Keratinocyte (primary cell): Measurements from ENCODE around the gene FASN. TPM values are rescaled to one million over a fixed set of nuclear protein-coding genes. Genes with fewer than 3 reads are reported as not detected.
A peak's percentile ranks its signal among the peaks of the same experiment; 100 is the strongest.

Source experiments
- DNase-seq: peaks from one replicate; pipeline ENCODE4 v3.0.0-alpha.2; 2011; ENCODE audit warnings: low read depth, missing footprints, low spot score
- FAIRE-seq: peaks from 2 replicates; lab custom pipeline; 2011; peaks lifted over from hg19 to GRCh38; lab: Jason Lieb, UNC
- H2AFZ ChIP-seq: 2 replicates; pipeline ENCODE4 v1.6.0; 2012; ENCODE audit warnings: low read length, control low read depth, inconsistent platforms; ENCODE audit not compliant: control insufficient read depth
- H3K27ac ChIP-seq: 2 replicates; pipeline ENCODE4 v1.5.1; 2011; ENCODE audit warnings: low read length; ENCODE audit not compliant: control insufficient read depth, insufficient read depth
- H3K27me3 ChIP-seq: 3 replicates; pipeline ENCODE4 v1.6.0; 2011; ENCODE audit warnings: low read length; ENCODE audit not compliant: control insufficient read depth, insufficient read depth; ENCODE audit errors: extremely low read depth
- H3K36me3 ChIP-seq, 2 experiments: 2 replicates in 1 of 2; 3 replicates in 1 of 2; pipeline ENCODE4 v1.5.1; 2011; ENCODE audit warnings: low read length in 2 of 2, mild to moderate bottlenecking in 1 of 2; ENCODE audit not compliant: control insufficient read depth in 2 of 2, insufficient read depth in 2 of 2; ENCODE audit errors: extremely low read depth in 1 of 2
- H3K4me1 ChIP-seq: 3 replicates; pipeline ENCODE4 v1.5.1; 2011; ENCODE audit warnings: low read length; ENCODE audit not compliant: control insufficient read depth, insufficient read depth; ENCODE audit errors: extremely low read depth
- H3K4me2 ChIP-seq: 3 replicates; pipeline ENCODE4 v1.6.0; 2011; ENCODE audit warnings: low read depth, low read length; ENCODE audit not compliant: control insufficient read depth, insufficient read depth; ENCODE audit errors: extremely low read depth
- H3K4me3 ChIP-seq, 3 experiments: fragments of 200-600 bp in 1 of 3; sonication (generic) in 1 of 3; 2 replicates in 2 of 3; 3 replicates in 1 of 3; pipeline ENCODE4 v1.5.1; 2011 to 2016; ENCODE audit warnings: low read length in 3 of 3, mild to moderate bottlenecking in 3 of 3, control low read depth in 2 of 3, inconsistent platforms in 1 of 3, low read depth in 1 of 3, mixed read lengths in 1 of 3, mixed run types in 1 of 3, moderate library complexity in 1 of 3; ENCODE audit not compliant: control insufficient read depth in 2 of 3, insufficient read depth in 2 of 3; ENCODE audit errors: extremely low read depth in 1 of 3
- H3K79me2 ChIP-seq: 2 replicates; pipeline ENCODE4 v1.6.0; 2012; ENCODE audit warnings: low read length; ENCODE audit not compliant: control insufficient read depth, insufficient read depth
- H3K9ac ChIP-seq: 3 replicates; pipeline ENCODE4 v1.6.0; 2011; ENCODE audit warnings: low read length; ENCODE audit not compliant: control insufficient read depth, insufficient read depth; ENCODE audit errors: extremely low read depth
- H3K9me1 ChIP-seq: 3 replicates; pipeline ENCODE4 v1.6.0; 2011; ENCODE audit warnings: low read length; ENCODE audit not compliant: control insufficient read depth, insufficient read depth; ENCODE audit errors: extremely low read depth
- H3K9me3 ChIP-seq: 2 replicates; pipeline ENCODE4 v1.5.1; 2012; ENCODE audit warnings: low read depth, low read length; ENCODE audit not compliant: control insufficient read depth
- H4K20me1 ChIP-seq: 3 replicates; pipeline ENCODE4 v1.6.0; 2011; ENCODE audit warnings: low read length; ENCODE audit not compliant: control insufficient read depth, insufficient read depth; ENCODE audit errors: extremely low read depth
- EZH2 ChIP-seq: IDR thresholded peaks from one replicate; pipeline ENCODE4 v1.6.1; 2012; ENCODE audit warnings: inconsistent platforms, mild to moderate bottlenecking, low read length, moderate library complexity
- dilution Hi-C: fragments of 300-500 bp; cut with MboI; formaldehyde crosslinking; loops from one replicate; pipeline ENCODE4 v1.7.0; 2020; ENCODE audit warnings: low sequenced_read_pairs; ENCODE audit not compliant: extremely low pct_ligation_motif_present
- polyA plus RNA-seq, 5 experiments: library from polyadenylated mRNA; depleted of rRNA in 3 of 5; stranded (reverse) in 3 of 5; stranded (forward) in 1 of 5; unstranded in 1 of 5; fragments of >200 nt; gene quantifications; 1 replicate in 1 of 5; 2 replicates in 3 of 5; 3 replicates in 1 of 5; pipeline versions ENCODE4 v1.2.1 to v1.2.3, GENCODE V29; 2011 to 2012; ENCODE audit warnings: missing spikeins in 2 of 5, low read depth in 1 of 5, low replicate concordance in 1 of 5
- TF ChIP-seq, protein P1 (sequence below), 3 experiments: IDR thresholded peaks in 1 of 3; conservative IDR thresholded peaks in 1 of 3; optimal IDR thresholded peaks in 1 of 3; 2 replicates in 2 of 3; 3 replicates in 1 of 3; pipeline versions ENCODE3 to v1.5.1; 2011; ENCODE audit warnings: low read length in 3 of 3, mild to moderate bottlenecking in 3 of 3, moderate library complexity in 2 of 3, control low read depth in 1 of 3, inconsistent platforms in 1 of 3; ENCODE audit not compliant: insufficient read depth in 2 of 3; ENCODE audit errors: extremely low read depth in 1 of 3

Gene FASN
- polyA plus RNA-seq, 1 donor (not counting 4 experiments of a cell fraction or from before 2014, with no cell fraction given): 44.7 TPM

GRCh38 chr17:82098939-82099763, 1.1 kb upstream of the FASN start:
- Histone ChIP-seq H3K4me3 (peak overlapping the region; percentile 41 to 57 (median 56)), H3K36me3 (peaks cover 12 to 14% of the 10 kb centered on the region in 2 experiments), H3K4me2 (peak overlapping the region; percentile 84), H2AFZ (no peak overlapping the region), H4K20me1 (peaks cover 22% of the 10 kb centered on the region), H3K9me3 (no peaks in the 10 kb centered on the region), H3K79me2 (peaks cover 33% of the 10 kb centered on the region), H3K27me3 (no peaks in the 10 kb centered on the region), H3K4me1 (peaks cover 34% of the 10 kb centered on the region), H3K9me1 (no peaks in the 10 kb centered on the region), H3K9ac (peak overlapping the region; percentile 74), H3K27ac (peak overlapping the region; percentile 43)
- DNase-seq (no peak), FAIRE-seq (no peak)
- TF ChIP-seq, protein P1, sequence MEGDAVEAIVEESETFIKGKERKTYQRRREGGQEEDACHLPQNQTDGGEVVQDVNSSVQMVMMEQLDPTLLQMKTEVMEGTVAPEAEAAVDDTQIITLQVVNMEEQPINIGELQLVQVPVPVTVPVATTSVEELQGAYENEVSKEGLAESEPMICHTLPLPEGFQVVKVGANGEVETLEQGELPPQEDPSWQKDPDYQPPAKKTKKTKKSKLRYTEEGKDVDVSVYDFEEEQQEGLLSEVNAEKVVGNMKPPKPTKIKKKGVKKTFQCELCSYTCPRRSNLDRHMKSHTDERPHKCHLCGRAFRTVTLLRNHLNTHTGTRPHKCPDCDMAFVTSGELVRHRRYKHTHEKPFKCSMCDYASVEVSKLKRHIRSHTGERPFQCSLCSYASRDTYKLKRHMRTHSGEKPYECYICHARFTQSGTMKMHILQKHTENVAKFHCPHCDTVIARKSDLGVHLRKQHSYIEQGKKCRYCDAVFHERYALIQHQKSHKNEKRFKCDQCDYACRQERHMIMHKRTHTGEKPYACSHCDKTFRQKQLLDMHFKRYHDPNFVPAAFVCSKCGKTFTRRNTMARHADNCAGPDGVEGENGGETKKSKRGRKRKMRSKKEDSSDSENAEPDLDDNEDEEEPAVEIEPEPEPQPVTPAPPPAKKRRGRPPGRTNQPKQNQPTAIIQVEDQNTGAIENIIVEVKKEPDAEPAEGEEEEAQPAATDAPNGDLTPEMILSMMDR (optimal IDR thresholded peaks at IDR 0.05 in 1 of 3, IDR thresholded peaks at IDR 0.05 in 1 of 3, conservative IDR thresholded peaks at IDR 0.05 in 1 of 3; ENCODE audit: extremely low read depth in 1 of 3, insufficient read depth in 2 of 3, low read length in 3 of 3): no peak
- dilution Hi-C loops: no loop called here

GRCh38 chr17:82097919-82098168, 192 bp downstream of the FASN start:
- dilution Hi-C loops: no loop called here
- H3K9me1 ChIP-seq: no peaks in the 10 kb centered on the region
- peak overlapping the region; percentile 63 for H3K27ac ChIP-seq
- H3K36me3 ChIP-seq: peaks cover 15 to 23% of the 10 kb centered on the region in 2 experiments
- peaks cover 28% of the 10 kb centered on the region for H4K20me1 ChIP-seq
- TF ChIP-seq, protein P1 (optimal IDR thresholded peaks at IDR 0.05 in 1 of 3, IDR thresholded peaks at IDR 0.05 in 1 of 3, conservative IDR thresholded peaks at IDR 0.05 in 1 of 3; ENCODE audit: extremely low read depth in 1 of 3, insufficient read depth in 2 of 3, low read length in 3 of 3): no peak
- TF ChIP-seq EZH2: no peak
- H3K79me2 ChIP-seq: peaks cover 44% of the 10 kb centered on the region
- DNase-seq: no peak
- peak overlapping the region; percentile 81 for H3K9ac ChIP-seq
- FAIRE-seq: no peak
- H3K4me3 ChIP-seq: peak overlapping the region; percentile 76 to 85 (median 83)
- H2AFZ ChIP-seq: no peak overlapping the region
- peak overlapping the region; percentile 27 for H3K4me2 ChIP-seq
- peaks cover 29% of the 10 kb centered on the region for H3K4me1 ChIP-seq
- H3K27me3 ChIP-seq: no peaks in the 10 kb centered on the region
- no peaks in the 10 kb centered on the region for H3K9me3 ChIP-seq
